Cardiac muscle cell (in vitro differentiated cells and primary cell): ENCODE measurements around the gene RND2. TPM values are rescaled to one million over a fixed set of nuclear protein-coding genes. Genes with fewer than 3 reads are reported as not detected.

Experiments
- DNase-seq, 2 donors: peaks; one replicate each; pipeline versions ENCODE4 v3.0.0 to v3.0.0-alpha.2; 2010 to 2017; ENCODE audit warnings: low read depth in 1 of 2, low spot score in 1 of 2
- H3K27ac ChIP-seq: fragments of 200-600 bp; sonication (generic); 2 replicates; pipeline ENCODE4 v1.5.1; 2016
- H3K27me3 ChIP-seq: fragments of 200-600 bp; sonication (generic); 2 replicates; pipeline ENCODE4 v1.6.0; 2016; ENCODE audit warnings: control low read depth
- H3K36me3 ChIP-seq: fragments of 200-600 bp; sonication (generic); 2 replicates; pipeline ENCODE4 v1.5.1; 2016; ENCODE audit warnings: control low read depth
- H3K4me1 ChIP-seq: fragments of 200-600 bp; sonication (generic); 2 replicates; pipeline ENCODE4 v1.8.1; 2017; ENCODE audit warnings: low read depth, mild to moderate bottlenecking, mixed run types
- H3K4me3 ChIP-seq: fragments of 200-600 bp; sonication (generic); 2 replicates; pipeline ENCODE4 v1.5.1; 2016; ENCODE audit warnings: mild to moderate bottlenecking
- H3K9me3 ChIP-seq: fragments of 200-600 bp; sonication (generic); 2 replicates; pipeline ENCODE4 v1.5.1; 2017; ENCODE audit warnings: low read depth, mild to moderate bottlenecking, control low read depth
- polyA plus RNA-seq: library from polyadenylated mRNA; unstranded; fragments of >200 nt; fragmentation: Nextera tagmentation; extraction: Ambion mirVana; gene quantifications from 2 replicates; pipeline ENCODE4 v1.2.1, GENCODE V29; 2016
- total RNA-seq: library from RNA; depleted of rRNA; stranded (reverse); fragments of >200 nt; gene quantifications from 2 replicates; pipeline ENCODE4 v1.2.3, GENCODE V29; 2016
- TF ChIP-seq, protein P1 (sequence below): IDR thresholded peaks from 2 replicates; pipeline ENCODE4 v1.5.1; 2012; ENCODE audit warnings: low read depth, mild to moderate bottlenecking, low read length

The RND2 gene
- total and polyA plus RNA-seq, 2 experiments from 2014 or later = 18.5 to 23.1 TPM

DNA sequence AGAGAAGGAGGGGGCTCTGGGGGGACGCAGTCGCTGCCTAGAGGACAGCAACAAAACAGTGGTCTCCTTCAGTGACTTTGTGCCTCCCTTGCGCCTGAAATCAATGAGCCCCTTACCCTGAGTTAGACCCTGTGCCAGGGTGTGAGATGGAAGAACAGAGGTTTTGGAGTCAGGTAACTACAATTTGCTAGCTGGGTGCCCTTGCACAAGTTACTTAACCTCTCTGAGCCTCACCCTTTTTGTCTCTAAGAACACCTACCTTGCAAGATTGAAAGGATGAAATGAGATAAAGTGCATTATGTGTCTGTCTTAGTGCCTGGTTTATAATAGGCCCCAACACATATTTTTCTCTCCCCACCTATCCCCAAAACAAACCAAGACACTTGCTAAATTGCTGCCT lies 9.9 kb downstream of the RND2 start:
- no peaks in the 10 kb centered on the region for H3K36me3 ChIP-seq
- TF ChIP-seq, protein P1, sequence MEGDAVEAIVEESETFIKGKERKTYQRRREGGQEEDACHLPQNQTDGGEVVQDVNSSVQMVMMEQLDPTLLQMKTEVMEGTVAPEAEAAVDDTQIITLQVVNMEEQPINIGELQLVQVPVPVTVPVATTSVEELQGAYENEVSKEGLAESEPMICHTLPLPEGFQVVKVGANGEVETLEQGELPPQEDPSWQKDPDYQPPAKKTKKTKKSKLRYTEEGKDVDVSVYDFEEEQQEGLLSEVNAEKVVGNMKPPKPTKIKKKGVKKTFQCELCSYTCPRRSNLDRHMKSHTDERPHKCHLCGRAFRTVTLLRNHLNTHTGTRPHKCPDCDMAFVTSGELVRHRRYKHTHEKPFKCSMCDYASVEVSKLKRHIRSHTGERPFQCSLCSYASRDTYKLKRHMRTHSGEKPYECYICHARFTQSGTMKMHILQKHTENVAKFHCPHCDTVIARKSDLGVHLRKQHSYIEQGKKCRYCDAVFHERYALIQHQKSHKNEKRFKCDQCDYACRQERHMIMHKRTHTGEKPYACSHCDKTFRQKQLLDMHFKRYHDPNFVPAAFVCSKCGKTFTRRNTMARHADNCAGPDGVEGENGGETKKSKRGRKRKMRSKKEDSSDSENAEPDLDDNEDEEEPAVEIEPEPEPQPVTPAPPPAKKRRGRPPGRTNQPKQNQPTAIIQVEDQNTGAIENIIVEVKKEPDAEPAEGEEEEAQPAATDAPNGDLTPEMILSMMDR = no peak
- no peak overlapping the region for H3K4me3 ChIP-seq
- no peaks in the 10 kb centered on the region for H3K27me3 ChIP-seq
- H3K27ac ChIP-seq = peak overlapping the region; percentile 71
- no peak for DNase-seq
- H3K9me3 ChIP-seq = no peaks in the 10 kb centered on the region
- H3K4me1 ChIP-seq = peaks cover 28% of the 10 kb centered on the region

DNA sequence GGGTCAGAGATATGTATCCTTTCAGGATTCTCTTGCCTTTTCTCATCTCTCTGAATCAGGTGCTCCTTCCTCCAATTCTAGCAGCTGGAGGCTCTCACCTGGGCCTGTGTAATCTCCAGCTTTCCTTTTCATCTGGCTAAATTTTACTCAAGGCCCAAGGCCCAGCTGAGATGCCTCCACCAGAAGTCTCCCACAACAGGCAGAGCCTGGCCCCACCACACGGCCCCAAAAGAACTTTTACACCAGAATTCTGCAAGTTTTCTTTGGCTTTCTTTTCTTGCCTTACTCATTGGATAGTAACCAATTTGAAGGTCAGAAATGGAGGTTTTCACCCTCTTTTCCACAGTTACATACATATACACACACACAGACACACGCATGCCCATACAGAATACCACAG lies 14.6 kb downstream of the RND2 start:
- no peak overlapping the region for H3K4me3 ChIP-seq
- no peak overlapping the region for H3K27ac ChIP-seq
- TF ChIP-seq, protein P1 = no peak
- no peaks in the 10 kb centered on the region for H3K36me3 ChIP-seq
- H3K9me3 ChIP-seq = no peaks in the 10 kb centered on the region
- H3K4me1 ChIP-seq = peaks cover 20% of the 10 kb centered on the region
- DNase-seq = no peak
- no peaks in the 10 kb centered on the region for H3K27me3 ChIP-seq

DNA sequence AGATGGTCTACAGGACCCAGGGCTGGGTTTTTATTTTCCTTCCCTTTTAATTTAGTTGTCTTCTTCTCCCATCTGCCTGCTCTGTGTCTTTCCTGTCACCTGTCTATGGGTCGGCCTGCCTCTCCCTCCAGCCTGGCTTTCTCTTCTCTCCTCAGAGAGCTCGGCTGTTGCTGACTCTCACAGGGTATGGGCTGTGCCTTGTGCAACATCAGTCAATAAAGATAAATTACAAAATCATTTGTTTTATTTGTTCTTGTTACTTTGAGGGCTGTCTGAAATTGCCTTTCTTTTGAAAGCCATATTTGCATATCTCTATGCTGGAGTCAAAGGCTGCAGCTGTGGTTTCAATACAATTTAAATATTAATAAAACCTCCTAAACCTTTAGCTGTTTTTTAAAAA lies 15.6 kb downstream of the RND2 start:
- no peaks in the 10 kb centered on the region for H3K27me3 ChIP-seq
- no peak overlapping the region for H3K27ac ChIP-seq
- no peaks in the 10 kb centered on the region for H3K9me3 ChIP-seq
- DNase-seq = no peak
- TF ChIP-seq, protein P1 = no peak
- H3K4me3 ChIP-seq = no peak overlapping the region
- no peaks in the 10 kb centered on the region for H3K36me3 ChIP-seq
- peaks cover 14% of the 10 kb centered on the region for H3K4me1 ChIP-seq

DNA sequence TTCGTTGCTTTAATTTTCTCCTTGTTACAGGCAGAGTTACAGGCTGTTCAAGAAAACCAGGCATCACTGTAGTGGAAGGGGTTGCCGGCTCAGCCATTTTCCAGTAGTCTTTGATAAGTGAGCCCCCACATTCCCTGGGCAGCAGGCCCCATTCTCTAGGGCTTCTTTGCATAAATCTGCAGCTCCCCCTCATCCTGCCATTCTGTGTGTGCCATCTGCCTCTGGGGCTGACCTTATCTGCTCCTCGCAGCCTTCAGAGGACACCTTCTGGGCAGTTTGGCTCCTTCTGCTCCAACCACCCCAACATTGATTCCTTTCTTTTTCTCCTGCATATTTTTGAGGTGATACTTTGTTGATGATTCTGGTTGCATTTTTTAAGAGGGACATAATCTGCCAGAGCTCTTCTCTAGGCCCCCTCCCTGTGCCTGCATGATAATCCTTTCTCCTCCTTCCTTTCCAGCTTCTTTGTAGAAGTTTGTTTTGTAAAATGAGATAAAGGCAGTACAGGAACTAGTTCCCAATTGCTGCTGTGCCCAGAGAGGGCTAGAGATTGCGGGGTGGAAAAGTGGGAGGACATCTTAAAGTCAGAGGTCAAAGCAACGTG lies 17.1 kb downstream of the RND2 start:
- DNase-seq = no peak
- Histone ChIP-seq H3K4me3 (no peak overlapping the region), H3K27ac (no peak overlapping the region), H3K4me1 (peaks cover 7% of the 10 kb centered on the region), H3K9me3 (no peaks in the 10 kb centered on the region), H3K27me3 (no peaks in the 10 kb centered on the region), H3K36me3 (no peaks in the 10 kb centered on the region)
- TF ChIP-seq, protein P1 = no peak

DNA sequence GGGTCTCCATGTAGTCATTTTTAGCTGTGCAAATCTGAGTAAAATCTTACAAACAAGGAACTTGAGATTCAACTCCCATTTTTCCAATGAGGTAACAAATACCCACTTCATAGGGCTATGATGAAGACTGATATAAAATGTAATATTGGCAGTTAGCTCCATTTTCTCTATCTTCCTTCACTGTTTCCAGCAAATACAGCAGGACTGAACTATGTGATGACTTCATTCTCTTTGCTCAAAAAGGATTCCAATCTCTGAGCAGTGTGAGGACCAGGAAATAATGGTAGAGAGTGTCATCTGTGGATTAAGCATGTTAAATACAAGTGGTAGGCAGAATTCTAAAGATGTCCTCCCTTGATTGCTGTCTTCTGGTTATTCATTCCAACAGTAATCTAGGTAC lies 18.3 kb downstream of the RND2 start:
- Histone ChIP-seq H3K27ac (no peak overlapping the region), H3K9me3 (no peaks in the 10 kb centered on the region)

More for the DNA sequence above, 18.3 kb downstream of the RND2 start:
- no peaks in the 10 kb centered on the region for H3K27me3 ChIP-seq
- peaks cover 7% of the 10 kb centered on the region for H3K4me1 ChIP-seq
- H3K4me3 ChIP-seq = no peak overlapping the region
- TF ChIP-seq, protein P1 = no peak
- no peaks in the 10 kb centered on the region for H3K36me3 ChIP-seq
- DNase-seq = no peak
